Cerebellar cortex (tissue), 1 donor: Measurements from ENCODE around the gene LRRC8B.
"Not testable (repeated sequence)": the region's sequence is repeated elsewhere in the genome, so short reads cannot be mapped to it uniquely, and the experiment has no call there.

ENCODE experiments used
- DNase-seq: peaks from one replicate; pipeline ENCODE4 v3.0.0-alpha.2; 2015; ENCODE audit warnings: low spot score

LRRC8B gene

DNA sequence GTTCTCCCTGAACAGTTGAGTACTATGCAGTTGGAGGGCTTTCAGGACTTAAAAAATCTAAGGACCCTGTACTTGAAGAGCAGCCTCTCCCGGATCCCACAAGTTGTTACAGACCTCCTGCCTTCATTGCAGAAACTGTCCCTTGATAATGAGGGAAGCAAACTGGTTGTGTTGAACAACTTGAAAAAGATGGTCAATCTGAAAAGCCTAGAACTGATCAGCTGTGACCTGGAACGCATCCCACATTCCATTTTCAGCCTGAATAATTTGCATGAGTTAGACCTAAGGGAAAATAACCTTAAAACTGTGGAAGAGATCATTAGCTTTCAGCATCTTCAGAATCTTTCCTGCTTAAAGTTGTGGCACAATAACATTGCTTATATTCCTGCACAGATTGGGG is 59.6 kb downstream of the LRRC8B start:
- DNase-seq = no peak

DNA sequence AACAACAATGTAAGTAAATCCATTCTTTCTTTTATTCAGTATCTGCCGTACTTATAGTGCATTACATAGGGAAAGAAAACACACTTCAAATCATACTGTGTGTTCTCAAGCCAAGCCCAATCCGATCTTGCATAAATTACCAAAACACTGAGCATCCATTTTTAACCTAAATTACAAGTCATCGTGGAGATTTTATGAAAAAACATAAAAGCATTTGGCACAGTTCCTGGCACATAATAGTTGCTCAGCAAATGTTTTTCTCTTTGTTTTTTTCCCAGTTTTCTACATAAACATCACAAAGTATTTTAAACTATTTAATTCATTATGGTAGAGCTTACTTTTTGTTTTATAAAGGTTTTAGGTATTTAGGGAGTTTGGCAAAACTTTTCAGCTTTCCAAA is 60.2 kb downstream of the LRRC8B start:
- DNase-seq = no peak

DNA sequence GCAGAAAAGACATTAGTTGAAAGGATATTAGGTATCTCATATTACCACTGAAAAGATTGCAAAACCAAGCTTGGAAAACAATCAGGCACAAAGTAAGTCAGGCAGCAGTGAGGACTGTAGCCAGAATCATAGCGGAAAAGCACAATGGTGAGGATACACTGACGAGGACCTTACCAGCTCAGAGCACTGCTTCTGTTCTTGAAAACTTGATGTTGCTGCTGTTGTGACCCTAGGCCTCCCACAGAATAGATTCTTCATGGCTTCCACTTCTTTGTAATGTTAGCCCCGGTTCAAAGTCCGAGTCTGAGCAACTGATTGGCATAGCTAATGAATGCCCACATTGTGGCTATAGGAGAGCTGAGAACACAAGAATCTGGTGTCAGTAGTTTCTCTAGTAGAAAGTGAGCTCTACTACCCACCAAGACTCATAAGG is 63.1 kb downstream of the LRRC8B start:
- no peak for DNase-seq

GRCh38 chr1:89588480-89588879 is 63.9 kb downstream of the LRRC8B start:
- DNase-seq = no peak

- no peak for DNase-seq
These were observed 64.9 kb downstream of the LRRC8B start for GRCh38 chr1:89589515-89589914.

DNA sequence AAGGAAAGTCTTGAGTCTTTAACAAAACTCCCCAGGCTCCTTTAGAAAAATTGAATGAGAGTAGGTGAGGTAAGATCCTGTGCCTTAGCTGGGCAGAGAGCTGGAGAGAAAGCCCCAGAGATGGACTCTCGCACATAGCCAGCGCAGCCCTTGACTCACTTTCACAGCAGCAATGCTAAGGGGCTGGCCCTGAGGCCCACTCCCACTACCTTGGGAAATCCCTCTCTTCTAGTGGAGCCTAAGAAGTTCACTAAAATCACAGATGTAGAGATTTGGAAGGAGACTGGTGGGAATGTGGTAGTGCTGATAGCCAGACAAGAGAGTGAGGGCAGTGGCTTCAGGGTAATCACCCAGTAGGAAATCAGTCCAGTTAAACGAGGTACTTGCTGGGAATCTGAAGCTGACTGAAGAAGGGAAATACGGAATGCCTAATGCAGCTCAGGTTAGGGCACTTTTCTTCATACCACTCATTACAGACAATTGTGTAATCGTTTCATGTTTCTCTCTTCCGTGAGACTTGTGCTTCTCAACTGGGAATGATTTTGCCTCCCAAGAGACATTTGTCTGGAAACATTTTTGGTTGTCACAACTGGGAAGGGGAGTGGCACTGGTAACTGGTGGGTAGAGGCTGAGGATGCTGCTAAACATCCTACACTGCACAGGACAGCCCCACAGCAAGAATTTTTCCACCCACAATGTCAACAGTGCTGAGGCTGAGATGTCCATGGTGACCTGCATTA is 65.9 kb downstream of the LRRC8B start:
- no peak for DNase-seq

DNA sequence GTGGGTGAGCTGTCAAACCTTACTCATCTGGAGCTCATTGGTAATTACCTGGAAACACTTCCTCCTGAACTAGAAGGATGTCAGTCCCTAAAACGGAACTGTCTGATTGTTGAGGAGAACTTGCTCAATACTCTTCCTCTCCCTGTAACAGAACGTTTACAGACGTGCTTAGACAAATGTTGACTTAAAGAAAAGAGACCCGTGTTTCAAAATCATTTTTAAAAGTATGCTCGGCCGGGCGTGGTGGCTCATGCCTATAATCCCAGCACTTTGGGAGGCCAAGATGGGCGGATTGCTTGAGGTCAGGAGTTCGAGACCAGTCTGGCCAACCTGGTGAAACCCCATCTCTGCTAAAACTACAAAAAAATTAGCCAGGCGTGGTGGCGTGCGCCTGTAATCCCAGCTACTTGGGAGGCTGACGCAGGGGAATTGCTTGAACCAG is 68.3 kb downstream of the LRRC8B start:
- not testable (repeated sequence) for DNase-seq

DNA sequence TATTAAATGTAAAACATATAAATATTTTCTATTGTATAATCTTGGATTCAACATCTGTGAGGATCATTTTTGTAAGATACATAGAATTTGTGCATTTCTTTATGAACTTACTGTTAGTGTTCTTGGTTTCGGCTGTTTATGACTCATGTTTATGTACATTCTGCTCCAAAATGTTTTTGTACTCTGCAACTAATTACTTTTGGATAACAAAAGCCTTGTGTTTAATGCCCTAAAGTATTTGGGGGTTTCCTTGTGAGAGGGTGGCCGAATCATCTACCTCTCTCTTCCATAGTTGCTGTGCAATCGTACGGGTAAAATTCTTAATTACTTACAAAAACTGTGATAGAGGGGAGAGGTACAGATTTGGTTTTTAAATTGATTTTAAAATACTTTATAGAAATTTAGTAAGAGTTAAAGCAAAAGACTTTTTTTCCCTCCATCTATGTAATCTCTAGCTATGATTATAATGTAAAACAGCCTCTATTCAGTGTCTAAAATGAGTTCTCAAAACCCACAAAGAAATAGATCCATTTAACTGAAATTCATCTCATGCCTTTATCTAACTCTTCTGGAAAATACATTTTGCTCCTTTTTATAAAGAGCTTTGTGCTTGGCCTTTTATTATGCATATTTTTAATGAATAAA is 69.6 kb downstream of the LRRC8B start:
- no peak for DNase-seq

GRCh38 chr1:89596698-89597097 is 72.1 kb downstream of the LRRC8B start:
- no peak for DNase-seq

- DNase-seq = peak; percentile 51
These were observed 74.1 kb downstream of the LRRC8B start for GRCh38 chr1:89598450-89599331.

- DNase-seq = no peak
These were observed 74.7 kb downstream of the LRRC8B start for GRCh38 chr1:89599332-89599630.

DNA sequence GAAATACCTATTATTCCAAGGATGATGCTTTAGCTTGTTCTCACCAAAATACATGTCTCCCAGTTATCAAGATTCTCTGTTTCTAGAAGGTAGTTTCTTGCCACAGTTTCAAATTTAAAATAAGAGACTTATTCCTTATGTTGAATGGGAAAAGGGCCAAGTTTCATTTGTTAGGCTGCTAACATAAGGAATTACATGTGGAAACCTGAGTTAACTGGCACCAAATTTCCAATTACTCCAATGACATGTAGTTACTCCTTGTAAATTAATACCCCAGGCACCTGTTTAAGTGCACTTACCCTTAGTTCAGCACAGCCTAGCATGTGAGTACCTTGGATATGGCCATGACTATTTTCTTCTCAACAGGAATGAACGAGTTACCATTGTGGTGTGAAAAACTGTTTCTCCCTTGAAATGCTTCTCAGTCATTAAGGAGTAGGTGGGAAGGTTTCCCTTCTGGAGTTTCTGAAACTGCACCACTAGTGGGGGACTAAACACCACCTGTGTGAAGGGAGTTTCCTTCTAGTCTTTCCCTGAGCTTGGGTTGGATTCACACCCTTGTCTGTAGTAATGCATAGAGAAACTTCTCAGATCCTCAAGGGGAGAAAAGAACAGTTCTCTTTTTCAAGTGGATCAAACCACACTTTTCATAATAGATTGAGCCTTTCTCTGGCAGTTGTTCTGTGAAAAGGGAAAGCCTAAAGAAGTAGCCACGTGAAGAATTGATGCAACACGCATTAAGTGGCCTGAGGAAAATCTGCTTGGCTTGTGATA is 76.0 kb downstream of the LRRC8B start:
- DNase-seq = no peak

DNA sequence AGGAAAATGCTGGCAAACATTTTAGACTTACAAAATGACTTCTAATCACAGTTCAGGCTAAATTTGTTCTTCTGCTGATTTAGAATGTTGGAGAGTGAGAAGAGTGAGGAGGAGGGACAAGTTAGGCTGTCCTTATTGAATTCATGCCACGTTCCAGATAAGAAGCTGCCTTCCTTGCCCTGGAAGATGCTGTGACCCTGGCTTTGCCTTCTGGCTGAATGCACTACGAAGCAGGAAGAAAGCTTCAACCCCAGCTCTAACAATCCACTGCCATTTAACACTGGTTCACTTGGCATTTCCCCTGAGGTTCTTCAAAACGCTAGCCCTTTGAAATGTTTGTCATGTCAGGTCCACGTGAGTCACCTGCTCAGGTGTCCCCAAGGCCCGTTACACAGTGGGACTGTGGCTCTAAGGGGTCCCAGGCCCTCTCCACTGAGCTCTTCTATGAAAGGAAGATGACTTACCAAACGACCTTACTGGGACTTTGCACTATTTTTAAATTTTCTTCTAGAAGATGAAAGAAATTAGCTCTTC is 78.3 kb downstream of the LRRC8B start:
- DNase-seq = no peak

DNA sequence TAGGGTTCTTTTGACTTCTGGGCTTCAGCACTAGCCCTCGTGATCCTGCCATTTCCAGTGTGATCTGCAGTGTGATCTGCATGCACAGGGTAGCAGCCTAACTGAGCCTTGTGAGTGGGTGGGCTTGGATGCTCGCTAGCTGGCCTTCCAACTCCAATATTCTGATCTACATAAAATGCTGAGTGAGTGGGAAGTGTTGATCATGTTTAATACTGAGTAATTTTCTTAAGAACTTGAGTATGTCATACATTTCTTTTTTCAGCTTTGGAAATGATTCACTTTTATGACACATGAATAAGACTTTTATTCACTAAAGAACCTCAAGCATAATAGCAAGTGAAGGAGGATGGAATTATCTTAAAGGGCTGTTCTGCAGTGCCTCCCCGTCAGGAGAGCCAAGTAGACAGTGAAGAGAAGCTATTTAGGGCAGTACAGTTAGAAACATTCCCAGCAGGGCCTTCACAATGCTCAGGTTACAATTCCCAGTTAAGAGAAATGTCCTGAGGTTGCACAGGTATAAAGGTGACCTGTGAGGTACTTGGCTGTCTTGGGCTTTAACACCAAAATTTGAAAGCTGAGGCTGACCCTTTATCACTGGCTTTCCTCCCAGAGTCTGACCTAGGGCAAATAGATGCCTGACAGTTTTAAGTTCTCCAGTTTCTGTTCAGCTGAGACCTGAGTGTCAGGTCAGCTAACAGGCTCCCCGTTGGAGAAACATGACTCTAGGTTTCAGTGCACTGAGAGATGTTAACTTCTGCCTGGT is 79.2 kb downstream of the LRRC8B start:
- no peak for DNase-seq

- DNase-seq = no peak
These were observed 79.7 kb downstream of the LRRC8B start for GRCh38 chr1:89604414-89604735.

DNA sequence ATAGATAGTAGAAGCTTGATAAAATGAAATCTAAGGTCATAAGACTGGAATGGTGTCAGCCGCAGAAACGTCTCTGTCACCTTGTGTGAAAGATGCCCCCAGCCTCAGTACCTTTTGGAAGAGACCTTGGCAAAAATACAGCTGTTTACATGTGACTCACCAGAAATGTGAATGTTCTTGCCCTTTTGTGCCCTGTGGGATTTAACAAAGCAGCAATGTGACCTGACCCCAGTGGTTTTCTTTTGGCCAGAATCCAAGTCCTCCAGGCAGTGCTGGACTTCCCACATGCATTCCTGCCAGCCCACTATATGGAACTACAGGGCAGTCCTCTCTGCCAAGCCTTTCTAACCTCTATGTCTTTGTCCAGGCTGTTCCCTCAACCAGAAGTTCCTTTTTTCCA is 81.1 kb downstream of the LRRC8B start:
- DNase-seq = no peak

- no peak for DNase-seq
These were observed 81.8 kb downstream of the LRRC8B start for GRCh38 chr1:89606227-89606980.

GRCh38 chr1:89607156-89607555 is 82.5 kb downstream of the LRRC8B start:
- no peak for DNase-seq

DNA sequence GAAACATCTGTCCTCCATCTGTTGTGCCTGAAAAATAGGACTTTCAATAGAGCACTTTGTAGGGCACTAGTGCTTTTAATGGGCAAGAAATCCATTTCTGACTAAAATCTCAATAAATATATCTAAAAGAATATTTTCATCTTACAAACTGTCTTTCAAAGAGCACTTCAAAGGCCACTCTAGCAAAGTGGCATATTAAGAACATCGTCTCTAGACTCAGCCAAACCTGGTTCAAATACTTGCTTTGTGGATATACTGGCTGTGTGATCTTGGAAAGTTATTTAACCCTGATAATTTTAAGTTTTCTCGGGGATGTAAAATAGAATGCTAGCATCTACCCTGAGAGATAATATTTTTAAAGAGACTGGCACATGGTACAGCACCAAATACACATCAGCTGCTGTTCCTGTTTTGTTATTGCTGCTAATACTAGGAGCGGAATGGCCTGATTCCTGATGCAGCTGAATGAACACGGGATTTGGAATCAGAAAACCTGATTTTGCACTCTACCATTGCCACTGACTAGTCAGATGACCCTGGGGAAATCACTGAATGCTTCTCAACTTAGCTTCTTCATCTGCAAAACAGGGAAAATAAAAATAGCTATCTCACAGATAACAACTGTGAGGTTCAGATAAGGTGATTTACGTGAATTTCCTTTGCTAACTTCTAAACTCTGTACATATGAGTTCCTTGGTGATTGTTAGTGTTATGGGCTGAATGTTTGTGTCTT is 83.1 kb downstream of the LRRC8B start:
- DNase-seq = no peak
